HG03565 (cell line): ENCODE measurements around the gene CDC45.

ENCODE experiments used
- ATAC-seq: cut with Tn5 transposase; IDR thresholded peaks from one replicate; pipeline ENCODE4 v1.9.1; 2021; ENCODE audit warnings: mild to moderate bottlenecking, moderate library complexity; ENCODE audit not compliant: unreplicated experiment

The CDC45 gene

GRCh38 chr22:19466848-19467752 lies 12.6 kb upstream of the CDC45 start:
- ATAC-seq = no peak

GRCh38 chr22:19467912-19468311 lies 11.8 kb upstream of the CDC45 start:
- no peak for ATAC-seq

GRCh38 chr22:19469421-19469820 lies 10.3 kb upstream of the CDC45 start:
- ATAC-seq = no peak

GRCh38 chr22:19470010-19470409 lies 9.7 kb upstream of the CDC45 start:
- ATAC-seq = no peak

- ATAC-seq = no peak
Observed at GRCh38 chr22:19471572-19471971, 8.1 kb upstream of the CDC45 start.

- ATAC-seq = no peak
Observed at GRCh38 chr22:19472233-19472632, 7.5 kb upstream of the CDC45 start.

GRCh38 chr22:19473578-19473977 lies 6.1 kb upstream of the CDC45 start:
- no peak for ATAC-seq

GRCh38 chr22:19476023-19476422 lies 3.7 kb upstream of the CDC45 start:
- no peak for ATAC-seq

- ATAC-seq = no peak
Observed at GRCh38 chr22:19477321-19478044, 2.2 kb upstream of the CDC45 start.

GRCh38 chr22:19478045-19478900 lies 1.4 kb upstream of the CDC45 start:
- no peak for ATAC-seq

- ATAC-seq = peak; percentile 30
Observed at GRCh38 chr22:19478901-19479354, 792 bp upstream of the CDC45 start, which contains the start of gene UFD1. Gene UFD1 (minus strand): TSS chr22:19479193. CDS start chr22:19479085, 108 bp downstream.

- ATAC-seq = no peak
Observed at GRCh38 chr22:19480173-19480568, 451 bp downstream of the CDC45 start.

- no peak for ATAC-seq
Observed at GRCh38 chr22:19480789-19481188, 1.1 kb downstream of the CDC45 start.

- ATAC-seq = no peak
Observed at GRCh38 chr22:19482297-19482696, 2.6 kb downstream of the CDC45 start.

GRCh38 chr22:19483481-19484244 lies 3.9 kb downstream of the CDC45 start:
- ATAC-seq = no peak

GRCh38 chr22:19488285-19488684 lies 8.6 kb downstream of the CDC45 start:
- ATAC-seq = no peak

GRCh38 chr22:19488884-19489843 lies 9.4 kb downstream of the CDC45 start:
- no peak for ATAC-seq

- ATAC-seq = no peak
Observed at GRCh38 chr22:19490628-19491230, 11.0 kb downstream of the CDC45 start.
